Thoracic aorta (tissue), 2 donors: Measurements from ENCODE around the gene RNF144B. TPM values are rescaled to one million over a fixed set of nuclear protein-coding genes. Genes with fewer than 3 reads are reported as not detected.
"Not testable (repeated sequence)": the region's sequence is repeated elsewhere in the genome, so short reads cannot be mapped to it uniquely, and the experiment has no call there.

Experiments
- ATAC-seq: fragments of 150-250 bp; one replicate; pipeline ENCODE4 v1.8.0; 2017; ENCODE audit warnings: low read depth; ENCODE audit not compliant: insufficient number of reproducible peaks, low FRiP score
- DNase-seq: peaks from one replicate; pipeline ENCODE4 v3.0.0-alpha.2; 2020; ENCODE audit warnings: low spot score
- H3K27ac ChIP-seq, 2 donors: fragments of 200-600 bp; sonication (generic); 1 replicate in 1 of 2; 2 replicates in 1 of 2; pipeline ENCODE4 v1.5.1; 2016; ENCODE audit warnings: mild to moderate bottlenecking in 2 of 2, moderate library complexity in 2 of 2
- H3K27me3 ChIP-seq: fragments of 200-600 bp; sonication (generic); replicated peaks from 2 replicates; pipeline ENCODE4 v1.6.0; 2016; ENCODE audit warnings: mild to moderate bottlenecking; ENCODE audit not compliant: insufficient read depth
- H3K36me3 ChIP-seq: fragments of 200-600 bp; sonication (generic); one replicate; pipeline ENCODE4 v1.5.1; 2016
- H3K4me1 ChIP-seq, 2 donors: fragments of 200-600 bp; sonication (generic); 1 replicate in 1 of 2; 2 replicates in 1 of 2; pipeline versions ENCODE4 v1.5.1 to v1.6.0; 2016; ENCODE audit warnings: low read depth in 2 of 2, mild to moderate bottlenecking in 1 of 2; ENCODE audit not compliant: control insufficient read depth in 1 of 2
- H3K4me3 ChIP-seq: fragments of 200-600 bp; sonication (generic); 2 replicates; pipeline ENCODE4 v1.5.1; 2016; ENCODE audit warnings: mild to moderate bottlenecking
- H3K9me3 ChIP-seq: fragments of 200-600 bp; sonication (generic); 2 replicates; pipeline ENCODE4 v1.5.1; 2016
- total RNA-seq, 2 donors: library from RNA; depleted of rRNA; stranded (reverse); fragments of >200 nt; gene quantifications; one replicate each; pipeline versions ENCODE4 v1.1.0 to v1.2.3, GENCODE V29; 2016
- TF ChIP-seq, protein P1 (sequence below): fragments of 200-600 bp; sonication (generic); IDR thresholded peaks from one replicate; pipeline ENCODE4 v1.5.1; 2019; ENCODE audit warnings: antibody characterized with exemption

RNF144B gene
- total RNA-seq, 2 donors from 2014 or later = 15.8 to 24.3 TPM

DNA sequence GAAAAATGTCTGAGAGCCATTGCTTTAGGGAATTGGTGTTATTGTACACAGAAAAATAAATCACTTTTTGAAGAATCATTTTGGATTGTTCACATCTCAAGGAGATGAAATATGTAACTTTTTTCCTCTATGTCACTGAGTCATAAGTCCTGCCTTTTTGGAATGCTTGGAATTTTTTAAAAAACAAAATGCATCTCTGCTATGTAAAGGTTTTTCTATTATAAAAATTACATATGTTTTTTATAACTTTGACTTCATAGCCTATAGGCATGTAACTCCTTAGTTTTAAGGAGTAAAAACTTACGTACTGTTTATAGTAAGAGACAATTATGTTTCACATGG, 8.7 kb downstream of the RNF144B start:
- Histone ChIP-seq H3K4me3 (no peak overlapping the region), H3K4me1 (peaks cover 0 to 5% of the 10 kb centered on the region in 2 donors), H3K9me3 (no peaks in the 10 kb centered on the region), H3K27me3 (no peaks in the 10 kb centered on the region), H3K27ac (no peak overlapping the region), H3K36me3 (no peaks in the 10 kb centered on the region)
- ATAC-seq = no peak
- TF ChIP-seq, protein P1, sequence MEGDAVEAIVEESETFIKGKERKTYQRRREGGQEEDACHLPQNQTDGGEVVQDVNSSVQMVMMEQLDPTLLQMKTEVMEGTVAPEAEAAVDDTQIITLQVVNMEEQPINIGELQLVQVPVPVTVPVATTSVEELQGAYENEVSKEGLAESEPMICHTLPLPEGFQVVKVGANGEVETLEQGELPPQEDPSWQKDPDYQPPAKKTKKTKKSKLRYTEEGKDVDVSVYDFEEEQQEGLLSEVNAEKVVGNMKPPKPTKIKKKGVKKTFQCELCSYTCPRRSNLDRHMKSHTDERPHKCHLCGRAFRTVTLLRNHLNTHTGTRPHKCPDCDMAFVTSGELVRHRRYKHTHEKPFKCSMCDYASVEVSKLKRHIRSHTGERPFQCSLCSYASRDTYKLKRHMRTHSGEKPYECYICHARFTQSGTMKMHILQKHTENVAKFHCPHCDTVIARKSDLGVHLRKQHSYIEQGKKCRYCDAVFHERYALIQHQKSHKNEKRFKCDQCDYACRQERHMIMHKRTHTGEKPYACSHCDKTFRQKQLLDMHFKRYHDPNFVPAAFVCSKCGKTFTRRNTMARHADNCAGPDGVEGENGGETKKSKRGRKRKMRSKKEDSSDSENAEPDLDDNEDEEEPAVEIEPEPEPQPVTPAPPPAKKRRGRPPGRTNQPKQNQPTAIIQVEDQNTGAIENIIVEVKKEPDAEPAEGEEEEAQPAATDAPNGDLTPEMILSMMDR = no peak
- DNase-seq = no peak

DNA sequence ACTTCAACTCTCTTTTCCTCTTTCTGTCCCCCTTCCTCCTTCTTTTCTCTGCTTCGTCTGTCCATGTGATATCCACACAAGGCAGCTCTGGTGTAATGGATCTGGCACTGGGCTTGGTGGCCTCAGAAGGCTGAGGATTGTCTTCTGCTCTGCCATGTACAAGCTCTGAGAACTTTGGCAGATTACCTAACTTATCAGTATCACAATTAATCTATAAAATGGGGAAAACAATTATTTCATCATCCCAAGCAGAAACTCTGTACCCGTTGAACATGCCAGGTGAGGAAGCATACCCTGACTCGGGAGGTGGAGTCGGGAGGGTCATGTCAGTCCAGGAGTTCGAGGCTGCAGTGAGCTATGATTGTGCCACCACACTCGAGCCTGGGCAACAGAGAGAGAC, 10.6 kb downstream of the RNF144B start:
- TF ChIP-seq, protein P1 = no peak
- ATAC-seq (no peak), DNase-seq (no peak)
- no peaks in the 10 kb centered on the region for H3K36me3 ChIP-seq
- no peaks in the 10 kb centered on the region for H3K27me3 ChIP-seq
- no peak overlapping the region for H3K27ac ChIP-seq
- H3K4me1 ChIP-seq = no peaks in the 10 kb centered on the region
- no peaks in the 10 kb centered on the region for H3K9me3 ChIP-seq
- H3K4me3 ChIP-seq = no peak overlapping the region

DNA sequence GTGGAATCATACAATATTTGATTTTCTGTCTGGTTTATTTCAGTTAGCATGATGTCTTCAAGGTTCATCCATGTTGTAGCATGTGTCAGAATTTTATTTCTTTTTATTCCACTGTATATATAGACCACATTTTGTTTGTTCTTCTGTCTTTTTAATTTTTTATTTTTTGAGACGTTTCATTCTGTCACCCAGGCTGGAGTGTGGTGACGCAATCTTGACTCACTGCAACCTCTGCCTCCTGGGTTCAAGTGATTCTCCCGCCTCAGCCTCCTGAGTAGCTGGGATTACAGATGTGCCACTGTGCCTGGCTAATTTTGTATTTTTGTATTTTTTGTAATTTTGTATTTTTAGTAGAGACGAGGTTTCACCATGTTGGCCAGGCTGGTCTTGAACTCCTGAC, 11.1 kb downstream of the RNF144B start:
- H3K4me1 ChIP-seq, H3K36me3 ChIP-seq, H3K9me3 ChIP-seq, H3K4me3 ChIP-seq, H3K27me3 ChIP-seq, H3K27ac ChIP-seq, DNase-seq, ATAC-seq: not testable (repeated sequence)

DNA sequence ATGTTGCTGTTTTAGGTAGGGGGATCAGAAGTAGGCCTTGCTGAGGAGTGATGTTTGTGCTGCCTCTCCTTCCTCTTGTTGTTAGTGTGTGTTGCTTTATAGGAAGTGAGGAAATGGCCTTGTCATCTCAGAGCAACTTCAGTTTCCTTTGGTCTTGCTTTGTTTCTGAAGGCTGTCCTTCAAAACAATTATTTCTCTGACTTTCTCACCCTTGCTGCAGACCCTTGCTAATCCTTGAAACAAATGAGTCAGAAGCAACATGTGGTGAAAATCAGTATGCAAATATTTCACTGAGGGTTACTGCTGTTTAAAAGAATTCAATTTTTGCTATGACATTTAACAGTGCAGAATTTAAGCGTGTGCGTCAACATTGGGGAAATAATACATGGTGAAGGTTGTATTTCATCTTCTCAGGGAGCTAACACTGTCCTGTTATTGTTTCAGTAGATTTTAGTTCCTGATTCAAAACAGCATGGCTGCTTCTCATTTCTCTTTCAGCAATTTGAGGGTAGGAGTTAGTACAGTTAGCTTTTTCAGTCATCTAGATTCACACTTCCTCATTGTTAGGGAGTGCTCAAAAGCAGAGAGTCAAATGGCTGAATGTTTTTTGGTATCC, 13.8 kb downstream of the RNF144B start:
- ATAC-seq (no peak), DNase-seq (no peak)
- Histone ChIP-seq H3K9me3 (no peaks in the 10 kb centered on the region), H3K27ac (no peak overlapping the region), H3K27me3 (no peaks in the 10 kb centered on the region), H3K36me3 (no peaks in the 10 kb centered on the region), H3K4me3 (no peak overlapping the region), H3K4me1 (peaks cover 3 to 8% of the 10 kb centered on the region in 2 donors)
- TF ChIP-seq, protein P1 = no peak

DNA sequence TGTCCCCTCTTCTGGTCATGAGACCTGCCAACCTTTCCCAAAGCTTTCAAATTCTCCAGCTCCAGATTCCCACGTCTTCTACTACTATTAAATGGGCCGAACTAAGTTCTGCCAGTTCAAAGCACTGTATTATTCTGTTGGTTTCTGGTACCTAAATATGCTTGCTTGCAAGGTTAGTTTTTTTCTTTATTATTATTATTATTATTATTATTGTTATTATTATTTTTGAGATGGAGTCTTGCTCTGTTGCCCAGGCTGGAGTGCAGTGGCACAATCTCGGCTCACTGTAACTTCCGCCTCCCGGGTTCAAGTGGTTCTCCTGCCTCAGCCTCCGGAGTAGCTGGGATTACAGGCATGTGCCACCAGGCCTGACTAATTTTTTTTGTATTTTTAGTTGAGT, 17.8 kb downstream of the RNF144B start:
- not testable (repeated sequence) for H3K27ac ChIP-seq, H3K36me3 ChIP-seq, H3K27me3 ChIP-seq, H3K4me1 ChIP-seq, DNase-seq, ATAC-seq, H3K4me3 ChIP-seq, H3K9me3 ChIP-seq

DNA sequence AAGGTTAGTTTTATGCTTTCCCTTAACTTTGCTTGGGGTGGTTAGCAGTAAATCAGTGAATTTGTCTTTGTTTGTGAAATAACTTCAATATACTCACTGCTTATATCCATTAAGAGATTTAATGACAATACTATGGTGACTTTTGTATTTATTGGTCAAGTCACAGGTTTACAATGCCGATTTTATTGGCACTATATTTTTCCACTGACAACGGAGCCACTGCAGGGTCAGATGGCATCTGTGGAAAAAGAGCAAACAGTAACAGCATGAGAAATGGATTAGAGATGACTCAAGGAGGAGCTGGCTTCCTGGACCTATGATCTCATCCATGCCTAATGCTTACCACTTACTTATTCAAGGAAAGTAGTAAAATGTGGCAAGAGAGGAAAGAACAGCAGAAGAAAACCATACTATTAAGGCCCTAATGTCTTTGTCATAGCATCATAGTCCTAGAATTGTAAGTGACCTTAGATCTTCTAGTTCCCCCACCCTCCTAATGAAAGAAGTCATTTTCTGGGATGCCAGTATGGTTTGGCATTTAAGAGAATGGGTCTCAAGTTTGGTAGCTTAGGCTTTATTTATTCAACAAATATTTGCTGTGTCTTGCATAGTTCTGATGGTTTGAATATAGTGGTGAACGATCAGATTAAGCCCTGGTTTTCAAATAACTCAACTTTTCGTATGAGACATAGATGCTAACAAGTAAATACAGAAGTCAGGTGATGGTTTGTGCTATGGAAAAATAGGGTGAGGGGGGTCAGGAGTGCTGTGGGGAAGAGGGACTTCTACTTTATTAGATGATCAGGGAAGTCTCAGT, 18.5 kb downstream of the RNF144B start:
- Histone ChIP-seq H3K36me3 (no peaks in the 10 kb centered on the region), H3K27me3 (no peaks in the 10 kb centered on the region), H3K4me1 (peaks cover 6 to 9% of the 10 kb centered on the region in 2 donors), H3K4me3 (no peak overlapping the region), H3K27ac (peak overlapping the region in 1 of 2 donors; percentile 27), H3K9me3 (no peaks in the 10 kb centered on the region)
- ATAC-seq (peak; percentile 65), DNase-seq (no peak)
- TF ChIP-seq, protein P1 = no peak
